SK-MEL-5 (cell line): ENCODE data around the gene GAS7. TPM values are rescaled to one million over a fixed set of nuclear protein-coding genes. Genes with fewer than 3 reads are reported as not detected.
A peak's percentile ranks its signal among the peaks of the same experiment; 100 is the strongest.
"Not testable (repeated sequence)": the region's sequence is repeated elsewhere in the genome, so short reads cannot be mapped to it uniquely, and the experiment has no call there.

Source experiments
- DNase-seq: peaks from one replicate; pipeline ENCODE4 v3.0.0-alpha.2; 2016; ENCODE audit warnings: low read depth, low spot score
- in situ Hi-C: cut with HindIII; loops from 2 replicates; pipeline ENCODE4 v1.10.0; 2016; ENCODE audit warnings: low sequenced_read_pairs, high pct_unique_total_duplicates, low pct_unique_long_range_greater_than_20kb
- total RNA-seq: library from RNA; depleted of rRNA; stranded (reverse); fragments of >200 nt; shearing (Covaris generic); gene quantifications from 2 replicates; pipeline ENCODE4 v1.2.3, GENCODE V29; 2014

Gene GAS7
- total RNA-seq, 1 experiment from 2014 or later = 115 TPM

DNA sequence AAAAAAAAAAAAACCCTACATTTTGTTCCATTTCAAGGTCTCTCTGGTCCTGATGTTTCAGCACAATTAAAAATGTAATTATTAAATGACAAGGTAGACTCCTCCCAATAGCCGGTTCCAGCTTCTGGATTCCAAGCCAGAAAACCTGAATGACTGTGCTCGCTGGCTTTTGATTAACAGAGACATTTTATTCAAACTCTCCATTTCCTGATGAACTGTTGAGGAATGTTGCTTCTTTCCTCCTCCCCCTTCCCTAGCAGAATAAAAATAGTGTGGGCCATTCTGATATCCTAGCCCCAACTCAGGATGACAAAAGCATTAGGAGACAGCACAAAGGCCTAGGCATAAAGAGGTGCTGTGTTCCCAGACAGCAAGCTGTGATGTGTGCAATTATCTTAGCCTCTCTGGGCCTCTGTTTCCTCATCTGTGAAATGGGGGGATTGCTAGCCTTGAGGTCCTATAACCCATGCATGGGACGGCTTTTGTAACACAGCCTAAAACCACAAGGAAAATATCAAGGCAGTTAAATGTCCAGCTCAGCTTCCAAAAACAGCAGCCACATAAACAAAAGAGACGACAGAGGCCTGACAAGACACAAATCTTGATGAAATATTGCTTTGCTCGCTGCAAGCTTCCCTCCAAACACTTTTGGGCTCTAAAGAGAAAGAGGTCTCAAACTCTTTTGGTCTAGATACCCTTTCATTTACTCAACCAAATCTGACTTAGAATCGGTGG is 166.1 kb downstream of the GAS7 start:
- in situ Hi-C loops = no loop called here
- DNase-seq = no peak

DNA sequence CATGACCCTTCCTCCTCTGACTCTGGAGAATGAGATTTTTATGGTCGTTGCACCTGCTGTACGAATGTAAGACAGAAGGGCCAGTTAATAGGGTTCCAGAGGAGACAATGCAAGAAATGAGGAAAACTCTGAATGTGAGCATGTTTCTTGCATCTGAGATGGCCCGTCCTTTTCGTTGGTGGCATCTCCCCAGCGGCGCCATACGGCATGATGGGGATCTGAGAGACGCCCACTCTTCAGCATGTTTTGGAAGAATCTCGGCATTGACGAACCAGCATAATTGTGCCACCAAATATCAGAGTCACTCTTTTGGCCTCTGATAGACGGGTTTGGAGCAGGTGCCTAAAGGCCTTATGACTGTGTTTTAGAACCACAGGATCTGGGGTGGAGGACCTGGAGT is 166.8 kb downstream of the GAS7 start:
- in situ Hi-C loops = no loop called here
- no peak for DNase-seq

DNA sequence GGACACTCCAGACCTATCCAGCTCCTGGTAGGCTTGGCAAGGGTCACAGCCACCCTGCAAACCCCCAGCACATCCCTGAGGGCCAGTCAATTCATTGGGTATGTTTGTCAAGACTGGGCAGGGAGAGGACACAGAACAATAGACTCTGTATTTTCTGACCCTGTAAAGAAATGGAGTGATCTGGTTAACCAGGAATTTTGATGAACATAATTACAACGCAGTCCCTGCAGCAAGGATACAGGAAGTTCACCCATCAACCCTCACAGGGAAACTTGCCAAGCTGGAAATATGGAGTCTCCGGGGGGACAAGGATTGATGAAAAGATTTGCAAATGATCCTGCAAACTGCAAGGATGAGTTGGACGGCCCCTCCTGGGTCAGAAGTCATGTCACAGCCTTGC is 167.3 kb downstream of the GAS7 start:
- in situ Hi-C loops = no loop called here
- no peak for DNase-seq

DNA sequence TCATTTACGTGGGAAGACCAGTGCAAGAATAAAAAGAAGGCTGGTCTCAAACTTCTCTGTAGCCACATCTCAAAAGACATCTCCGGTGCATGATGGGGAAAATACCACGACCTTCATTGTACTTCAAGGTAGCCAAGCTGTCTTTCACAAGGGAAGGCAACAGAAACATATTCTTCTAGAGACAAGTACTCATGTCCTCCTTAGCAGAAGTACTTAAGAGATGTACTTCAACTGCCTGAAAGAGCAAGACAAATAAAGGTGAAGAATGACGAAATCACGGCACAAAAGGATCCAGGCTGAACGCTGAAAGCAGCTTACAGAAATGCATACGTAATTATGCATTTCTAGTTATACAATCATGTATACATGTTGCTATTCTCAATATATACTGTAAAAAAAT is 169.3 kb downstream of the GAS7 start:
- in situ Hi-C loops = no loop called here
- no peak for DNase-seq

DNA sequence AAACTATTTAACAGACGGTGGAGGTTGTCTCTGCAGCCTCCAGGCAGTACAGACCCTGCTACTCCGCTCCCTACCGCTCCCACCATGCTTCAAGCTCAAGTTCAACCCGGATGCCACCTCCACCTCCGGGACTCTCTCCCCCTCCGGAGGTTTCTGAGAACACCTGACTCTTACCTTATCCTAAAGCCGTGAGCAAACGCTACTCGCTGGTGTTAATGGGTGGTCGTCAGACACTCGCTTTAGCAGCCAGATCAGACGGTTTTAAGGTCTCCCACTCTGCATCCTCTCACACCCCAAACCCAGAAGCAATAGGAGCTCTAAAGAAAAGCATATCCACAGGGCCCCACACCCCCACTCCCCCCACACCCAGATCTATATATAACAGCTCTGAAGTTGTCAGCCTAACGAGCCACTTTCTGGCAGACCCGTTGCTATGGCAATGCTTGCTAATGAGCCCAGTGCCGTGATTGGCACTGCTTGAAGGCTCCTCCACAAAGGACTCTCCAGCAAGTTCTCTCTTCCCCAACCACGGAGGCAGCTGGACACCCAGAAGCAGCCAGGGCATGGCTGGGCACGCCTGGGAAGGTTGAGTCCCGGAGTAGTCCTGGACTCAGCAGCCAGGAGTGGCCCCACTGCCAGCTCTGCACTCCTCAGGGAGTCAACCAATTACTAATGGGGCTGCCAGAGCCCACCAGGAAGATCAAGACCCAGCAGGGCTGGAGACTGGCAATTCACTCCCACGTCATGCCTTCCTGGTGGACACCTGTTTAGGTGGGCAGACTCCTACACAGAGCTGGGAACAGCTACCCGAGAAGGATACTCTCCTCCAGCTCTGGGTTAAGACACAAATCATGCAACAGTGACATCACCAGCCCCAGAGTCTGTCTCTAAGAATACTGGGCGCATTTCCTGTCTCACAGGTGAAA is 172.2 kb downstream of the GAS7 start:
- no peak for DNase-seq
- in situ Hi-C loops = no loop called here

DNA sequence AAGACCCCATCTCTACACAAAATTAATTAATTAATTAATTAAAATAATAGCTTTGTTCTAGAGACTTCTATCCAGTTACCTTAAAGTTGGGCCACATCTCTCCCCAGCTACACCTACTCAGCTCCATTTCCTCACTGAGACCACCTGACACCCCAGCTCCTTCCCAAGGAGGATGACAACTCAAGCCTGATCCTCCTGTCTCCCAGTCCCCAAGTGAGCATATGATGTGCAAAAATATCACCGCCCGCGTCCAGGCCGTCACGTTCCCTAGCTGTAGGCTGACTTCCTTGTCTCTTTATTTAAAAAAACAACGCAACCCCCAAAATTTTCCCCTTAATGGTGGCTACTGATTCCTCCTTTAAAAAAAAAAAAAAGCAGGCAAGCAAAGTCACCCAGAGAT is 173.2 kb downstream of the GAS7 start:
- in situ Hi-C loops = no loop called here
- DNase-seq = no peak

DNA sequence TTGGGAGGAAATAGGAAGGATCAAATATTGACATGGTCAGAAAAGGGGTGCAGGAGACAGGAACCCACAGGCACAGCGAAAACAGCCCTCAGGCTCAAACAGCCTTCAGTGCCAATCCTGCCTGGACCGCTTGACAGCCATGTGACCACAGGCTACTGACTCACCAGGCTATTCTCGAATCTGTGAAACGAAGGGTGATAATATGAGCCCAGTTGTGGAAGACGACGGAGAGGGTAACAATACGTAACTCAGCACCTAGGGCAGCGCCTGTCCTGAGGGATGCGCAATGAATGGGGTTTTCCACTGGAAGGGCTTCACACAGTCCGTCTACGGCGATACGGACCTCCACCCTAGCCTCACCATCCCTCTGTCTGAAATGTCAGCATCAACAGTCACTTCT is 176.0 kb downstream of the GAS7 start:
- in situ Hi-C loops = no loop called here
- peak; percentile 47 for DNase-seq

DNA sequence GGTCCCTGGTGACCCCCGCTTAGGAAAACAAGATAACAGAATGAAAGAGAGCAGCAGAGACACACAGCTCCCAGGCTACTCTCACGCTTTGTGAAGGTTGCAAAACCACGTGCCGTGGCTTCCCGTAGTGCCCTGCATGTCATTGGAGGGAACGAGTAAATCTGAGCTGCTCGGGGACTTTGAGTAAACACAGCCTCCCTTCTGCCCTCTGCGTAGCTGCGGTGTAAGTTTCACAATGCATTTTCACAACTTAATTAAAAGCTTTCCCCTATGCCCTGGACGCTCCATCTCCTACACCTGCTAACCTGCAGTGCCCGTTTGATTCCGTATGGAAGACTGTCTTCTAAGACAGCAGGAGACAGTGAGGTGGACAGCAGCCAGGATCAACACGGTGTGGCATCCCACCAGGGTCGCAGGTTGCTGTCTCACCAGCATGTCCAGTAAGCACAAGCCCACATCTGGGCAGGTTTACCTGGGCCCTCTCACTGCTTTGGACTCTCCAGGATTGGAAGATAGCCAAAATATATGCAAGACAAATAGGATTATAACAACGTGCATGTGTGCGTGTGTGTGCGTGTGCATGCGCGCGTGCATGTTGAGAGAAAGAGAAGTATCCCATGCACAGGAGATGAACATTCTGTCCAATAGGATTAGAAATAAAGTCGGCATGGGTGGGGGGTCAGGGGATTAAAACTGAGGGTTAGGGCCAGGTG is 177.0 kb downstream of the GAS7 start:
- in situ Hi-C loops = no loop called here
- DNase-seq = no peak

DNA sequence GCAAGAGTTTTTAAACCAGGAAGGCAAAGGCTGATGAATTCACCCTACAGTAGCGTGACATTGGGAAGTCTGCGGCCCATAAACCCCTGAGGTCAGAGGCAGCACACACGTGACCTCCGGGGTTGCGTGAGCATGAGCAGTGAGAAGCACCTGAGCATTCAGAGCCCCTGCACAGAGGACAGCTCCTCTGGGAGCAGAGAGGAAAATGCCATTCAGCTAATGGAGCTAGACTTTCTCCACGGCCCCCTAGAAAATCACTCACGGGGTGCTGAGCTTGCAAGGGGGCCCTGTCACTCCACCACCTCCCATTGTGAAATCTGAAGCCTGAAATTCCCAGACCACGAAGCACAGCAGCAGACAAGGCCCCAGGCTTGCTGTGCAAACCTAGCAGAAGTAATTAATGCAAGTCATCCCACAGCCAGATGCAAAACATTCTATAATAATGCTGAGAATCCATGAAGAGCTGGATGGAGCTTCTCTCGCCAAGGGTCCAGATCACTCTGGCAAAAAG is 178.4 kb downstream of the GAS7 start:
- DNase-seq = no peak
- in situ Hi-C loops = no loop called here

DNA sequence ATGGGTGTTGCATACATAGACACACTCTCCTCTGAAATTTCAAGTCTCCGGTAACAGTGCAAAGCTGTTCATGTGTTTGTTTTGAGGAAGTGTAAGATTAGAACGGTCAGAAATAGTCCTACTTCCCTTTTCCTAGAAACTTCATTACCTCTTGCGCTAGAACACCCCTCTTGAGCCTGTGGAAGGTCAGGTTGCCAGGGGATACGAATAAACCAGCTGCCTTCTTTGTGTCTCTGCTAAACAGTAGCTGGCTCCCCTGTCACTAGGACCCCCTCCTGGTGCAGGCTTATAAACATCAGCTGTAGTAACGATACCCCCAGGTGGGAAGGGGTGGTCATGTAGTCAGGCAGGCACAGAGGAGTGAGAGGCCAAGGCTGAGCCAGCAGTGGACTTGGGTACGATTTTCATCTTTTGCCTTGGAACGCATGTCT is 179.9 kb downstream of the GAS7 start:
- in situ Hi-C loops = no loop called here
- no peak for DNase-seq

DNA sequence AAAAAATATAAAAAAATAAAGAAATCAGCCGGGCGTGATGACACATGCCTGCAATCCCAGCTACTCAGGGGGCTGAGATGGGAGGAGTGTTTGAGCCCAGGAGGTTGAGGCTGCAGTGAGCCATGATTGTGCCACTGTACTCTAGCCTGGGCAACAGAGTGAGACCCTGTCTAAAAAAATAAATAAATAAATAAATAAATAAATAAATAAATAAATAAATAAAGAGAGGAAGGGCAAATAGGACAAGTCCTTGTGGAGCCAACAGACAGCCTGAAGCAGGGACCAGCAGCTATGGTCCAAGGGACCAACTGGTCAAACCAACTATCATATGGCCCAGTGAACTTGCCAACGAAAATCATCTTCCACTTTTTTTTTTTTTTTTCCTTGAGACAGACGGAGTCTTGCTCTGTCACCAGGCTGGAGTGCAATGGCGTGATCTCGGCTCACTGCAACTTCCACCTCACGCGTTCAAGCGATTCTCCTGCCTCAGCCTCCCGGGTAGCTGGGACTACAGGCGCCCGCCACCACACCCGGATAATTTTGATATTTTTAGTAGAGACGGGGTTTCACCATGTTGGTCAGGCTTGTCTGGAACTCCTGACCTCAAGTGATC is 181.3 kb downstream of the GAS7 start:
- in situ Hi-C loops, DNase-seq: not testable (repeated sequence)

DNA sequence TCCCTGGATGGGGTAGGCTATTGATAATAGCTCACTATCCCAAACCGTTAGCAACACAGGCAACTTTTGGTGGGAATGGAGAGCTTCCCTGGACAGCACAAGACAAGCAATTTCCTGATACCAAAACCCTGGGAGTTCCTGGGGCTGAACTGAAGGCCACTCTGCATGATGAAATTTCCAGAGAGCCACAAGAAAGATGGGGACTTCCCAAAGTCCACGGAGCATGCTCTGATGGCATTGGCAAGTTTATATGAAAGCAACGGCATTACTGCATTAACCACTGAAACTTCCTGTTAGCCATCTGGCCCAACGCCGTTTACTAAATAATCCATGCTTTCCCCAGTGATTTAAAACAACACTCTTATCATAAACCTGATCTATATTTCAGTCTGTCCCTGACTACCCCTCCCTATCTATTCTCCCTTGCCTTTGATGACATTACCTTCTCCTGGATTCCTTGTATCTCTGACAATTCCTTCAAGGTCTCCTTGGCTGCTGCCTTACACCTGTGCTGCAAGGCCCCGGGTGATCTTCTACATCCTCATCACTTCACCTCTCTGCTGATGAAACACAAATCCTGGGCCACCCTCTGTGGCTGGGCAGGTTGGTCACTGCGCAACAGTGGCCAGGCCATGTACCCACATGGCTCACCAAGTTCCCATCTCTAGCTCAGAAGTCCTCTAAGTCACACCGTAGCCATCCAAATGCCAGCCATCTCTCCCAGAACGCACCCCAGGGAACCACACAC is 184.9 kb downstream of the GAS7 start:
- no peak for DNase-seq
- in situ Hi-C loops = no loop called here

DNA sequence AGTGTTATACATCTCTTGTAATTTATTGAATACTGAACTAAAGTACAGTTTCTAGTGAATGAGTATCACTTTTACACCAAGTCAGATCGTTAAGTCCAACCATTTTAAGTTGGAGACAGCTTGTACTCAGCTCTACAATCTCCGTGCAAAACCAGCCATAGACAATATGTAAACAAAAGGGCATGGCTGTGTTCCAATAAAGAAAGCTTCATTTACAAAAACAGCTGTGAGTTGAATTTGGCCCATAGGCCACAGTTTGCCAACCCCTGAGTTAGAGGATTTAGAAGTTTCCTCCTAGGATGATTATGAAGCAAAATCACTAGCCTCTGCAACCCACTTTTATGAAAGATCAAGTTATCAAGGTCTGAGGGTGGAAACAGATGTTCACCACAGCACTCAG is 187.7 kb downstream of the GAS7 start:
- in situ Hi-C loops = no loop called here
- DNase-seq = no peak

DNA sequence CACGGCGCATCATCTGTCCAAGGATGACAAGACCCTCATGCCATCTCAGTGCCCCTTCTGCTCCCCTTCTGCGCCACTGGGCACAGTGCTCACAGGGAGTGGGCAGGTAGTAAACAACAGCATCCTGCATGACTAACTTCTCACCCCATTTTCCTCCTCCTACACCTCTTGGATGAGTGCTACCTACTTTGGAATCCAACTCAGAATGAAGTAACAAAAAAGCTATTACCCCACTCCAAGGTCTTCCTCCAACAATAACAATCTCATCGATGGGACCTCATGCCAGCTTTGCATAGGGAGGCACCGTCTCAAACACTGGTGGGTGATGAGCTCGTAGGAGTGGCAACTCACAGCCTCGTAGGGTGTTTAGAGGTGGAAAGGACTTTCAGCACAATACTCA is 194.7 kb downstream of the GAS7 start:
- in situ Hi-C loops = no loop called here
- no peak for DNase-seq

DNA sequence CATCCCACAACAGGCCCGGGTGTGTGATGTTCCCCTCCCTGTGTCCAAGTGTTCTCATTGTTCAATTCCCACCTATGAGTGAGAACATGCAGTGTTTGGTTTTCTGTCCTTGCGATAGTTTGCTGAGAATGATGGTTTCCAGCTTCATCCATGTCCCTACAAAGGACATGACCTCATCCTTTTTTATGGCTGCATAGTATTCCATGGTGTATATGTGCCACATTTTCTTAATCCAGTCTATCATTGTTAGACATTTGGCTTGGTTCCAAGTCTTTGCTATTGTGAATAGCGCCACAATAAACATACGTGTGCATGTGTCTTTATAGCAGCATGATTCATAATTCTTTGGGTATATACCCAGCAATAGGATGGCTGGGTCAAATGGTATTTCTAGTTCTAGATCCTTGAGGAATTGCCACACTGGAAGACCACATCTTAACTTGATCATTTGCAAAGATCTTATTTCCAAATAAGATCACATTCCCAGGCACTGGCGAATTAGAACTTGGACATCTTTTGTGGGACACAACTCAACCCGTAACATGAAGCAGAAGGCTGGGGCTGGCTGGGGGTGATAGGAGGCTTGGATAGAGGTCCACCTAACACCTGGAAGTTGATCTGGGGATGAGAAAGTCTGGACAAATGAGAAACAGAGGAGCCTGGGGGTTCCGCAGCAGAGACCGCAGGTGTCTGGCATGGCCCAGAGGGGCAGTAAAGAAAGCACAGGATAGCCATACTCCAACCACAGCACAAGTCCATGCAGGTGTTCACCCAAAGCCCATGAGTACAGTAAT is 195.6 kb downstream of the GAS7 start:
- DNase-seq, in situ Hi-C loops: not testable (repeated sequence)

DNA sequence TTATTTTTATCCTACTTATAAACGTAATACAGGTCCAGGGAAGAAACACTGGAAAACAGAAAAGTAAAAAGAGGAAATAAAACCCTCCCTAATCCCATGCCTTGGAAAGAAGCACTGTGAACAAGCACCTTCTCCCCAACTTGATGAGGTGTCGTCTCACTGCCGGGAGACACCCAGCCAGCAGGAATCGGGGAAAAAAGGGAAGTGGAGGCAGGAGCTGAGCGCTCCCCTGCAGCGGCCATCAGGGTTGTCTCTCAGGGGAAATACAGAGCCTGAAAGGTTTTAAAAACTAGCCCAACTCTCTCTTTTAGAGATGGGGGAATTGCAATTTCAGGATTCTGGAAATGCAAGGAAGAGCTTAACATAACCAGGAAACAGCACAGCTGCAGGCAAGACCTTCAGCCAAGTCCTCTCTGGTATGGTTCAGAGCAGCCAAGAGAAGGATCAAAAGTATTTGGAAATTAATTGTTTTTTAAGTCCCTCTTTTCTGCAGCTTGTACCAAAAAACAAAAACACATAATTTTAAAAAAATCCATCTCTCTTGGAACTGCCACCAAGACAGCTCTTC is 197.0 kb downstream of the GAS7 start:
- in situ Hi-C loops = no loop called here
- DNase-seq = no peak
